K562 (cell line): ENCODE data around the gene PARP9. TPM values are rescaled to one million over a fixed set of nuclear protein-coding genes. Genes with fewer than 3 reads are reported as not detected.

Experiments
- ATF7 ChIP-seq: fragments of 450-650 bp; IDR thresholded peaks from 2 replicates; pipeline ENCODE4 v1.7.1; 2014; ENCODE audit warnings: mild to moderate bottlenecking, moderate library complexity
- CCNT2 ChIP-seq: IDR thresholded peaks from 2 replicates; pipeline ENCODE4 v1.6.1; 2011; ENCODE audit warnings: borderline replicate concordance, low read depth, mild to moderate bottlenecking, moderate library complexity, mixed read lengths, low read length; ENCODE audit not compliant: insufficient read length; ENCODE audit errors: extremely low read depth
- ESRRA ChIP-seq: fragments of 450-650 bp; IDR thresholded peaks from 2 replicates; pipeline ENCODE4 v1.6.1; 2014; ENCODE audit warnings: low read depth, mild to moderate bottlenecking, moderate library complexity, borderline replicate concordance
- HDAC1 ChIP-seq, 2 experiments: fragments of 450-650 bp; IDR thresholded peaks; 2 replicates each; pipeline ENCODE4 v1.6.1; 2016 to 2017; ENCODE audit warnings: inconsistent platforms in 1 of 2, mild to moderate bottlenecking in 1 of 2, moderate library complexity in 1 of 2
- HDAC8 ChIP-seq: fragments of 450-650 bp; IDR thresholded peaks from 2 replicates; pipeline ENCODE4 v1.6.1; 2016; ENCODE audit warnings: mild to moderate bottlenecking, missing genetic modification characterization, moderate library complexity, missing compliant biosample characterization
- ILK ChIP-seq: fragments of 450-650 bp; IDR thresholded peaks from 2 replicates; pipeline ENCODE4 v1.6.1; 2016; ENCODE audit warnings: missing genetic modification characterization, low read depth, mild to moderate bottlenecking, missing compliant biosample characterization, moderate library complexity, borderline replicate concordance
- KDM2B ChIP-seq: fragments of 250-450 bp; sonication (Bioruptor Pico); IDR thresholded peaks from 2 replicates; pipeline ENCODE4 v1.8.0; 2021; ENCODE audit warnings: mild to moderate bottlenecking, moderate library complexity
- MEIS2 ChIP-seq: fragments of 450-650 bp; IDR thresholded peaks from 2 replicates; pipeline ENCODE4 v1.6.1; 2014; ENCODE audit warnings: mild to moderate bottlenecking; ENCODE audit not compliant: partially characterized antibody
- PHF20 ChIP-seq: fragments of 450-650 bp; IDR thresholded peaks from 2 replicates; pipeline ENCODE4 v1.6.1; 2018; ENCODE audit not compliant: partially characterized antibody
- POLR2A ChIP-seq: fragments of 450-650 bp; conservative IDR thresholded peaks from 2 replicates; pipeline ENCODE4 v1.6.1; 2016
- POLR2AphosphoS5 ChIP-seq: IDR thresholded peaks from 2 replicates; pipeline ENCODE4 v1.6.1; 2011; ENCODE audit warnings: mild to moderate bottlenecking, low read depth, low read length, moderate library complexity; ENCODE audit not compliant: control insufficient read depth, insufficient read depth
- RBM15 ChIP-seq: fragments of 200-400 bp; formaldehyde crosslinking; IDR thresholded peaks from 2 replicates; pipeline ENCODE4 v1.6.1; 2018; ENCODE audit warnings: mild to moderate bottlenecking, low read length, moderate library complexity; ENCODE audit not compliant: insufficient read depth
- RNF2 ChIP-seq: sonication (generic); IDR thresholded peaks from 2 replicates; pipeline ENCODE4 v1.6.1; 2016
- SIRT6 ChIP-seq: IDR thresholded peaks from one replicate; pipeline ENCODE4 v1.6.1; 2012; ENCODE audit warnings: low read depth, mild to moderate bottlenecking, control low read depth, inconsistent platforms, low read length, moderate library complexity
- SRSF9 ChIP-seq: fragments of 200-400 bp; formaldehyde crosslinking; IDR thresholded peaks from 2 replicates; pipeline ENCODE4 v1.6.1; 2017; ENCODE audit warnings: low read depth, low read length, borderline replicate concordance
- TBP ChIP-seq: optimal IDR thresholded peaks from 2 replicates; pipeline ENCODE3; 2011; ENCODE audit warnings: low read depth, low read length, improper control_type of control experiment
- ZC3H4 ChIP-seq: sonication (generic); formaldehyde crosslinking; IDR thresholded peaks from 2 replicates; pipeline ENCODE4 v1.9.0; 2021; ENCODE audit warnings: missing genetic modification reagents, borderline replicate concordance
- ZNF324 ChIP-seq: fragments of 250-450 bp; sonication (Bioruptor Pico); IDR thresholded peaks from 2 replicates; pipeline ENCODE4 v1.4.0; 2020; ENCODE audit warnings: mild to moderate bottlenecking
- ZNF511 ChIP-seq: sonication (generic); formaldehyde crosslinking; IDR thresholded peaks from 2 replicates; pipeline ENCODE4 v1.8.0; 2022; ENCODE audit warnings: mild to moderate bottlenecking, missing genetic modification reagents
- ZNF589 ChIP-seq: fragments of 200-800 bp; sonication (Bioruptor generic); IDR thresholded peaks from 2 replicates; pipeline ENCODE4 v1.6.1; 2016; ENCODE audit warnings: low read depth, missing genetic modification characterization, missing compliant biosample characterization
- polyA plus RNA-seq, 8 experiments: library from polyadenylated mRNA; depleted of rRNA in 4 of 8; stranded (reverse) in 5 of 8; unstranded in 3 of 8; fragments of >200 nt; fragmentation: Nextera tagmentation in 2 of 8; fragmentation: Illumina TruSeq in 1 of 8; extraction: Ambion mirVana in 2 of 8; extraction: Trizol in 1 of 8; gene quantifications; 2 replicates each; pipeline versions ENCODE4 v1.2.1 to v1.2.3, GENCODE V29; 2011 to 2014; ENCODE audit warnings: inconsistent platforms in 1 of 8, missing spikeins in 1 of 8
- total RNA-seq, 7 experiments: library from RNA; depleted of rRNA in 6 of 7; stranded (reverse); fragments of >200 nt in 6 of 7; fragmentation: Illumina TruSeq in 2 of 7; extraction: Trizol in 2 of 7; gene quantifications; 2 replicates each; pipeline versions ENCODE4 v1.2.1 to v1.2.3, GENCODE V29; 2011 to 2021; ENCODE audit warnings: low replicate concordance in 1 of 7
- TF ChIP-seq, protein P1 (sequence below): fragments of 250-450 bp; sonication (Bioruptor Pico); IDR thresholded peaks from 2 replicates; pipeline ENCODE4 v1.4.0; 2020; ENCODE audit warnings: mild to moderate bottlenecking
- TF ChIP-seq, protein P2 (sequence below): fragments of 200-800 bp; sonication (Bioruptor generic); IDR thresholded peaks from 2 replicates; pipeline ENCODE4 v1.6.1; 2017; ENCODE audit warnings: missing genetic modification characterization, missing compliant biosample characterization
- TF ChIP-seq, protein P3 (sequence below): fragments of 200-800 bp; sonication (Bioruptor generic); IDR thresholded peaks from 2 replicates; pipeline ENCODE4 v1.6.1; 2017; ENCODE audit warnings: missing genetic modification characterization, missing compliant biosample characterization

PARP9 gene
- total and polyA plus RNA-seq, 9 of the 15 experiments (the other 6 are each of a cell fraction or from before 2014, with no cell fraction given): 2.1 to 4.8 (median 3.4) TPM

GRCh38 chr3:122514123-122515019, 49.7 kb downstream of the PARP9 start, which contains the start of gene KPNA1 (continued):
- TF ChIP-seq POLR2AphosphoS5 (peak; percentile 89), ATF7 (peak; percentile 56; the same call in 1 of the 2 replicates), HDAC8 (0 out of 2 replicates have a peak, but pooled peaks have one; percentile 44), KDM2B (CRISPR knock-in tag) (0 out of 2 replicates have a peak, but pooled peaks have one; percentile 22), CCNT2 (peak; percentile 72), TBP (peak; percentile 70), HDAC1 (IDR thresholded peaks at IDR 0.05) (peak in 1 of 2 experiments; percentile 61; a peak in 2 of 4 replicates), ZNF589 (CRISPR knock-in tag) (0 out of 2 replicates have a peak, but pooled peaks have one; percentile 30), MEIS2 (peak; percentile 70), SRSF9 (no peak), POLR2A (peak; percentile 91), SIRT6 (no peak), RBM15 (no peak), ZNF324 (CRISPR knock-in tag) (no peak), ESRRA (no peak), ZNF511 (CRISPR knock-in tag) (peak; percentile 76), ILK (no peak), RNF2 (peak; percentile 46; the same call in 1 of the 2 replicates), PHF20 (peak; percentile 21), ZC3H4 (CRISPR knock-in tag) (no peak)
- TF ChIP-seq, protein P1, sequence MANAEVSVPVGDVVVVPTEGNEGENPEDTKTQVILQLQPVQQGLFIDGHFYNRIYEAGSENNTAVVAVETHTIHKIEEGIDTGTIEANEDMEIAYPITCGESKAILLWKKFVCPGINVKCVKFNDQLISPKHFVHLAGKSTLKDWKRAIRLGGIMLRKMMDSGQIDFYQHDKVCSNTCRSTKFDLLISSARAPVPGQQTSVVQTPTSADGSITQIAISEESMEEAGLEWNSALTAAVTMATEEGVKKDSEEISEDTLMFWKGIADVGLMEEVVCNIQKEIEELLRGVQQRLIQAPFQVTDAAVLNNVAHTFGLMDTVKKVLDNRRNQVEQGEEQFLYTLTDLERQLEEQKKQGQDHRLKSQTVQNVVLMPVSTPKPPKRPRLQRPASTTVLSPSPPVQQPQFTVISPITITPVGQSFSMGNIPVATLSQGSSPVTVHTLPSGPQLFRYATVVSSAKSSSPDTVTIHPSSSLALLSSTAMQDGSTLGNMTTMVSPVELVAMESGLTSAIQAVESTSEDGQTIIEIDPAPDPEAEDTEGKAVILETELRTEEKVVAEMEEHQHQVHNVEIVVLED (CRISPR knock-in tag): peak; percentile 94
- TF ChIP-seq, protein P2, sequence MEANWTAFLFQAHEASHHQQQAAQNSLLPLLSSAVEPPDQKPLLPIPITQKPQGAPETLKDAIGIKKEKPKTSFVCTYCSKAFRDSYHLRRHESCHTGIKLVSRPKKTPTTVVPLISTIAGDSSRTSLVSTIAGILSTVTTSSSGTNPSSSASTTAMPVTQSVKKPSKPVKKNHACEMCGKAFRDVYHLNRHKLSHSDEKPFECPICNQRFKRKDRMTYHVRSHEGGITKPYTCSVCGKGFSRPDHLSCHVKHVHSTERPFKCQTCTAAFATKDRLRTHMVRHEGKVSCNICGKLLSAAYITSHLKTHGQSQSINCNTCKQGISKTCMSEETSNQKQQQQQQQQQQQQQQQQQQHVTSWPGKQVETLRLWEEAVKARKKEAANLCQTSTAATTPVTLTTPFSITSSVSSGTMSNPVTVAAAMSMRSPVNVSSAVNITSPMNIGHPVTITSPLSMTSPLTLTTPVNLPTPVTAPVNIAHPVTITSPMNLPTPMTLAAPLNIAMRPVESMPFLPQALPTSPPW (CRISPR knock-in tag): peak; percentile 65
- TF ChIP-seq, protein P3, sequence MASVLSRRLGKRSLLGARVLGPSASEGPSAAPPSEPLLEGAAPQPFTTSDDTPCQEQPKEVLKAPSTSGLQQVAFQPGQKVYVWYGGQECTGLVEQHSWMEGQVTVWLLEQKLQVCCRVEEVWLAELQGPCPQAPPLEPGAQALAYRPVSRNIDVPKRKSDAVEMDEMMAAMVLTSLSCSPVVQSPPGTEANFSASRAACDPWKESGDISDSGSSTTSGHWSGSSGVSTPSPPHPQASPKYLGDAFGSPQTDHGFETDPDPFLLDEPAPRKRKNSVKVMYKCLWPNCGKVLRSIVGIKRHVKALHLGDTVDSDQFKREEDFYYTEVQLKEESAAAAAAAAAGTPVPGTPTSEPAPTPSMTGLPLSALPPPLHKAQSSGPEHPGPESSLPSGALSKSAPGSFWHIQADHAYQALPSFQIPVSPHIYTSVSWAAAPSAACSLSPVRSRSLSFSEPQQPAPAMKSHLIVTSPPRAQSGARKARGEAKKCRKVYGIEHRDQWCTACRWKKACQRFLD (CRISPR knock-in tag): no peak
